LNCaP clone FGC (cell line): Measurements from ENCODE around the gene SNX33.
"Not testable (repeated sequence)": the region's sequence is repeated elsewhere in the genome, so short reads cannot be mapped to it uniquely, and the experiment has no call there.

Experiments used
- DNase-seq: peaks from one replicate; pipeline ENCODE4 v3.0.0-alpha.2; 2011; ENCODE audit warnings: low read depth
- H3K4me3 ChIP-seq: 2 replicates; pipeline ENCODE4 v1.5.1; 2011; ENCODE audit warnings: mild to moderate bottlenecking, low read depth, low read length, control low read depth
- TF ChIP-seq, protein P1 (sequence below): IDR thresholded peaks from 2 replicates; pipeline ENCODE4 v1.5.1; 2012; ENCODE audit warnings: mild to moderate bottlenecking; ENCODE audit not compliant: control insufficient read depth, insufficient read depth; ENCODE audit errors: extremely low read depth

Gene SNX33

DNA sequence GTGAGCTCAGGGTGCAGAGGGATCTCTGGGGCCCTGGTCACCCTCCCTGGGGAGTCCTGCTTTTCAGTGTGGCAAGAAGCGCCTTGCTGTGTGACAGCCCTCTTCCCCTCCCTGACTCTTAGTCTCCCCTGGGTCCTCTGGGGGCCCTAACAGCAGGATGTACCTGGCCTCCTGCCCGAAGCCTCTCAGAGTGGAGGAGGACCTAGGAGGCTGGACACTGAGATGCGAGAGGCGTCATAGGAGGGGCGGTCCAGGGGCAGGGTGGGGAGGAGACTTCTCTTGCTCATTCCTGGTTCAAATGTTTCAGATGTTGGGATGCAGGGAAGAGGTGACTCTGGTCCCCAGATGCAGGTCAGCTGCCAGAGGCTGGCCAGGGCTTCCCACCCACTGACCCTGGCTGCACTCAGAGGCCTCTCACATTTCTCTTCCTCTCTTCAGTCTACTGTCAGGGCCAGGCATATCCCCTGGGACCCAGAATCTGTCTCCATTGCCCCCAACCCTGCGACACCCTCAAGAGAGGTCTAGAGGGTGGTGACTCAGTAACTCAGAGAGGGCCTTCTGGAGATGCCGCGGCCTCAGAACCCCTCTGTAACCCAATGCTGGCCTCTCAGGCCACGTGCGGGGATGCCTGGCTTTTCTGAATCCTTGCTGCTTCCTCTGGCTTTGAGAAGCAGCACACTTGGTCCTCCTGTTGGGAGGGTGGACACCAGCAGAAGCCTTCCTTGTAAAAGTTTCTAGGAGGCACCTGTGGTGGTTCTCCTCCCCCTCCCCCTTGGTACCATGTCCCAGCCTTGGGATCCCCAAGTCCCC is 25.9 kb downstream of the SNX33 start:
- H3K4me3 ChIP-seq: no peak overlapping the region
- TF ChIP-seq, protein P1, sequence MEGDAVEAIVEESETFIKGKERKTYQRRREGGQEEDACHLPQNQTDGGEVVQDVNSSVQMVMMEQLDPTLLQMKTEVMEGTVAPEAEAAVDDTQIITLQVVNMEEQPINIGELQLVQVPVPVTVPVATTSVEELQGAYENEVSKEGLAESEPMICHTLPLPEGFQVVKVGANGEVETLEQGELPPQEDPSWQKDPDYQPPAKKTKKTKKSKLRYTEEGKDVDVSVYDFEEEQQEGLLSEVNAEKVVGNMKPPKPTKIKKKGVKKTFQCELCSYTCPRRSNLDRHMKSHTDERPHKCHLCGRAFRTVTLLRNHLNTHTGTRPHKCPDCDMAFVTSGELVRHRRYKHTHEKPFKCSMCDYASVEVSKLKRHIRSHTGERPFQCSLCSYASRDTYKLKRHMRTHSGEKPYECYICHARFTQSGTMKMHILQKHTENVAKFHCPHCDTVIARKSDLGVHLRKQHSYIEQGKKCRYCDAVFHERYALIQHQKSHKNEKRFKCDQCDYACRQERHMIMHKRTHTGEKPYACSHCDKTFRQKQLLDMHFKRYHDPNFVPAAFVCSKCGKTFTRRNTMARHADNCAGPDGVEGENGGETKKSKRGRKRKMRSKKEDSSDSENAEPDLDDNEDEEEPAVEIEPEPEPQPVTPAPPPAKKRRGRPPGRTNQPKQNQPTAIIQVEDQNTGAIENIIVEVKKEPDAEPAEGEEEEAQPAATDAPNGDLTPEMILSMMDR: no peak
- DNase-seq: no peak

DNA sequence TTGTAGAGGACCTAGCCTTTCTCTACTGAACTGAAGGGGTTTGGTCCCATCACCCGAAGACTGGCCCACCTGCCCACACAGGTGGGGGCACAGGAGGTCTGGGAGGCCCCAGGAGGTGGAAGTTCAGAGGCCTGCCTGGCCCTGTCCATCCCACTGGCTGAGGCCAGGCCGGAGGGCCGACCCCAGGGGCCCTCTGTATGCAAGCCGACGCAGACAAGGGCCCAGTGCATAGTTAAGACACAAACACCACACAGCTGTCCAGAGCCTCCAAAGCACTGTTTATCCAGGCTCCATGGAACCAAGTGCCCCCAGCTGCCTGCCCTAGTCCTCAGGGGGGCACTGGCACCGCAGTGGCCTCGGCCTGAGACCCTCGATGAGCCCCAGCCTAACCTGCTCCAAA is 26.7 kb downstream of the SNX33 start:
- no peak overlapping the region for H3K4me3 ChIP-seq
- TF ChIP-seq, protein P1: no peak
- DNase-seq: no peak

DNA sequence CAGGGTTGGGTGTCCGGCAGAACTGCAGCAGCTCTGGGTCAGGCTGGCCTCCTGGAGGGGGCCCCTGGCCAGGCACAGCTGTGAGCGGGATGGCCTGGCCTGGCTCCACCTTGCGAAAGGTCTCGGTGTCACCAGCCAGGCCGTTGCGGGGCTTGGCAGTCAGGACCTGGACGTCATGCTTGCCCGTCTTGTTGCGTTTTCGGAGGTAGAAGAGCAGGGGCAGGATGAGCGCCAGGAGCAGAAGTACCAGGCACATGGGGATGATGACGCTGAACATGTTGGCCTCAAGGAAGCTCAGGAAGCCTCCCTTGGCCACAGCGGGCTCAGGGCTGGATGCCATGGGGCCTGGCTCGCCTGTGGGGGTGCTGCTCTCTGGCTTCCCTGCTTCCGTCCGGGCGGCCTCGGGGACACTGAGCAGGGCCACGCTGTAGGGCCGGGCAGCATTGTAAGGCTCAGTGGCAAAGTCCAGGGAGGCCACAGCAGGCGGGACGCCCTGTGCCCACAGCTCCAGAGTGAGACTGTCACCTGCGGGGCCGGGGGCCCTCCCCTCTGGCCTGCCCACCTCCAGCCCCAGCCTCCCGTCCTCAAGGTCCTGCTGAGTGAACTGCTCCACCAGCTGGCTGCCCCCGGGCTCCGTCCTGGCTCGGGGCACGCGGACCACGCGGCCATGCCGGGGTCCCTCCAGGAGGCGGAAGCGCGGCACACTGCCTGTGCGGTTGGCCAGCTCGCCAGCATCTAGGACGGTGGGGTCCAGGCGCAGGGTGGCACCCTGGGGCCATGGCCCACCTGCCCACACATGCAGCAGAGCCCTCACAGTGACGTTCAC is 28.1 kb downstream of the SNX33 start:
- TF ChIP-seq, protein P1: no peak
- DNase-seq: no peak
- H3K4me3 ChIP-seq: no peak overlapping the region

DNA sequence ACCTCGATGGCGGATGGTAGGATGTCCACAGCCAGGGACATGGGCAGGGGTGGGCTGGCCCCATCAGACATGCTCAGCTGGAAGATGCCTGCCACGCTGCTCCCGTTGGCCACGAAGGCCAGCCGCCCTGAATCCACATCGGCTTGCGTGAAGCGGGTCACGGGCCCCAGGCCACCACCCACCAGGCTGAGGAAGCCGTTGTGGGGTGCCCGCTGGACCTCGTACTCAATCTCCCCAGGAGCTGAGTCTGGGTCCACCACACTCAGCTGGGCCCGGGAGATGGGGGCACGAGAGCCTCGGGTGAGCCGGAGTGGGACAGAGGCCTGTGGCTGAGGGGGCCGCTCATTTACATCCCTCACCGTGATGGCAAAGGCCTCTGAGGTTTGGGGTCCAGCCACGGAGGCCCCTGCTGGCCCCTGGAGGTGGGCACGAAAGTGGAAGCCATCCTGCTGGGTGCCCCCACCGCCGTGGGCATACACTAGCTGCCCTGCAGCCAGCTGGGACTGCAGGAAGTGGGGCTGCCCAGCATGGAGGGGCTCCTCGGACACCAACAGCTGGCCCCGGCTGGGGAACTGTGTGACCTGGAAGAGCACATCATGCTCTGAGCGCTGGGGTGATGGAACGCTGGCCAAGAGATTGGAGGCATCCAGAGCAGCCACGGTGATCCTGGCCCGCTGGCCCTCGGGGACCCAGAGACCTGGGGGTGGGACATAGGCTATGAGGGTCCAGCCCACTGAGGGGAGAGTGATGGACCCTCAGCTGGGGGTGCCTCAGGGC is 29.2 kb downstream of the SNX33 start:
- DNase-seq: no peak
- TF ChIP-seq, protein P1: no peak
- no peak overlapping the region for H3K4me3 ChIP-seq

DNA sequence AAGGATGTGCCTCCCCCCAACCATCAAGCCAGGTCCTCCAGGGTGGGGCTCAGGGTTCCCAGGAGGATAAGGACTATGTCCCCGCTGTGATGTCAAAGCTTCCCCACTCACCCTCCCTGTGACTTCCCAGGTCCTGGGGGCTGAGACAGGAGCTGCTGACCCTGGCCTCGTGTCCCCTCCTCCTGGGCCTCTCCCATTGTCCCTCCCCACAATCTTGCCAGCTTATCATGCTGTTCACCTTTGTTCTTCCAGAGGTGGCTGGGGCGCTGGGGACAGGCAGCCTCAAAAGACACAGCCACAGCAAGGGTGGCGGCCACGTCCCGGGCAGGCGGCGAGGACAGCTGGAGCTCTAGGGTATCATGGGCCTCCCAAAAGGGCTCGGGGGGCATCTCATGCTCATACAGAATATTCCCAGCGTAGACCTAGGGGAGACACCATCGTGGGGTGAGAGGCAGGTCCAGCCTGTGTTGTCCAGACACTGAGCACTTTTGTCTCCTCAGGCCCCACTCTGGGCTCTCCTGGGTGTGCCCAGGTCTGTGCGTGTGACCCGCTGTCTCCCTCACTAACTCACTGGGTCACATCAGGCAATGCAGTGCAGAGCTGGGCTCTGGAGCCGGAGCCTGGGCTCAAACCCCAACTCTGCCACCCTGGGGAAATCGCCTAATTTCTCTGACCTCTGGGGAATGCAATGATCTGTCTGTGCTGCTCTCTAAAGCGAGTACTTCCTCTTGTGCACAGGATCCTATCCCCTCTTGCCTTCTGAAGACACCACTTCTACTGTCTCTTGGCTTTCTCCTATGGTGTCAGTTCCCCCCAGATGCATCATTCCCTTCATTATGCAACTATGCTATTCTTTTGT is 30.0 kb downstream of the SNX33 start:
- TF ChIP-seq, protein P1: no peak
- DNase-seq: no peak
- no peak overlapping the region for H3K4me3 ChIP-seq

DNA sequence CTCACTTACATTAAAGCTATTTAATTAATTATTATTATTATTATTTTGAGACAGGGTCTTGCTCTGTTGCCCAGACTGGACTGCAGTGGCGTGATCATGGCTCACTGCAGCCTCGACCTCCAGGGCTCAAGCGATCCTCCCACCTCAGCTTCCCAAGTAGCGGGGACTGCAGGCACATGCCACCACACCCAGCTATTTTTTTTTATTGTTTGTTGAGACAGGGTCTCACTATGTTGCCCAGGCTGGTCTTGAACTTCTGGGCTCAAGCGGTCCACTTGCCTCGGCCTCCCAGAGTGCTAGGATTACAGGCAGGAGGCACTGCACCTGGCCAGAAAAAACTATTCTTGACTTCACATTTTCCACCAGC is 30.6 kb downstream of the SNX33 start:
- DNase-seq, H3K4me3 ChIP-seq: not testable (repeated sequence)
